Kidney (tissue), 14 donors: ENCODE results near the gene SLC23A2. TPM values are rescaled to one million over a fixed set of nuclear protein-coding genes. Genes with fewer than 3 reads are reported as not detected.

Experiments used
- DNase-seq, 5 donors: peaks; one replicate each; pipeline ENCODE4 v3.0.0-alpha.2; 2013 to 2020
- FAIRE-seq: peaks from 2 replicates; lab custom pipeline; 2012; peaks lifted over from hg19 to GRCh38; lab: Jason Lieb, UNC
- H3K27ac ChIP-seq, 2 donors: one replicate each; pipeline ENCODE4 v1.7.0; 2013; ENCODE audit warnings: low read depth in 2 of 2, low read length in 2 of 2, inconsistent platforms in 1 of 2
- H3K27me3 ChIP-seq: one replicate; pipeline ENCODE4 v1.7.1; 2013; ENCODE audit warnings: low read length, inconsistent platforms; ENCODE audit not compliant: control insufficient read depth, insufficient read depth
- H3K36me3 ChIP-seq, 3 donors: one replicate each; pipeline versions ENCODE4 v1.7.0 to v1.7.1; 2013; ENCODE audit warnings: low read length in 3 of 3, control low read depth in 1 of 3, inconsistent platforms in 1 of 3; ENCODE audit not compliant: insufficient read depth in 3 of 3, control insufficient read depth in 2 of 3
- H3K4me1 ChIP-seq, 3 donors: one replicate each; pipeline versions ENCODE4 v1.7.0 to v1.7.1; 2013; ENCODE audit warnings: low read length in 3 of 3, inconsistent platforms in 1 of 3, low read depth in 1 of 3; ENCODE audit not compliant: control insufficient read depth in 2 of 3, insufficient read depth in 2 of 3
- H3K4me3 ChIP-seq, 3 donors: one replicate each; pipeline versions ENCODE4 v1.7.0 to v1.8.1; 2013; ENCODE audit warnings: low read length in 3 of 3, control low read depth in 1 of 3, inconsistent platforms in 1 of 3
- H3K9ac ChIP-seq, 3 donors: one replicate each; pipeline versions ENCODE4 v1.7.0 to v1.7.1; 2013; ENCODE audit warnings: low read length in 3 of 3, control low read depth in 1 of 3, inconsistent platforms in 1 of 3
- H3K9me3 ChIP-seq, 3 donors: one replicate each; pipeline versions ENCODE4 v1.7.0 to v1.7.1; 2013; ENCODE audit warnings: low read length in 3 of 3, control low read depth in 1 of 3, inconsistent platforms in 1 of 3; ENCODE audit not compliant: control insufficient read depth in 2 of 3, insufficient read depth in 1 of 3
- intact Hi-C: fragments of 100-400 bp; cut with DNase I; formaldehyde crosslinking; loops from one replicate; pipeline ENCODE4 v1.11.1; 2022
- polyA plus RNA-seq: library from polyadenylated mRNA; stranded (reverse); fragments of 350-450 nt; fragmentation: Illumina TruSeq; extraction: RNeasy Lipid Tissue Mini Kit (QIAGEN cat#74804); gene quantifications from one replicate; pipeline ENCODE4 v1.2.3, GENCODE V29; 2014; ENCODE audit warnings: low read depth, low replicate concordance; ENCODE audit not compliant: insufficient read depth
- total RNA-seq: library from RNA; stranded (reverse); fragmentation: NEBNext Ultra II Directional; extraction: Animal tissue kit (Norgen Biotek cat#: 25700); gene quantifications from one replicate; pipeline ENCODE4 v1.2.1, GENCODE V29; 2021
- TF ChIP-seq, protein P1 (sequence below): IDR thresholded peaks from 3 replicates; pipeline ENCODE4 v1.5.1; 2012; ENCODE audit warnings: mild to moderate bottlenecking, moderate library complexity, borderline replicate concordance; ENCODE audit not compliant: insufficient read depth; ENCODE audit errors: extremely low read depth
- donor health status: control.
- donor health status: control.
- donor health status: control.
- donor health status: control.
- donor health status: control.
- donor health status: DM: yes; HTN: yes; CAD: no.
- donor health status: Normal renal cell carcinoma (clear cell type).

Gene SLC23A2
- total and polyA plus RNA-seq, 2 donors from 2014 or later: 4.8 to 20.5 TPM

GRCh38 chr20:4802527-4802926, 198.8 kb downstream of the SLC23A2 start:
- TF ChIP-seq, protein P1, sequence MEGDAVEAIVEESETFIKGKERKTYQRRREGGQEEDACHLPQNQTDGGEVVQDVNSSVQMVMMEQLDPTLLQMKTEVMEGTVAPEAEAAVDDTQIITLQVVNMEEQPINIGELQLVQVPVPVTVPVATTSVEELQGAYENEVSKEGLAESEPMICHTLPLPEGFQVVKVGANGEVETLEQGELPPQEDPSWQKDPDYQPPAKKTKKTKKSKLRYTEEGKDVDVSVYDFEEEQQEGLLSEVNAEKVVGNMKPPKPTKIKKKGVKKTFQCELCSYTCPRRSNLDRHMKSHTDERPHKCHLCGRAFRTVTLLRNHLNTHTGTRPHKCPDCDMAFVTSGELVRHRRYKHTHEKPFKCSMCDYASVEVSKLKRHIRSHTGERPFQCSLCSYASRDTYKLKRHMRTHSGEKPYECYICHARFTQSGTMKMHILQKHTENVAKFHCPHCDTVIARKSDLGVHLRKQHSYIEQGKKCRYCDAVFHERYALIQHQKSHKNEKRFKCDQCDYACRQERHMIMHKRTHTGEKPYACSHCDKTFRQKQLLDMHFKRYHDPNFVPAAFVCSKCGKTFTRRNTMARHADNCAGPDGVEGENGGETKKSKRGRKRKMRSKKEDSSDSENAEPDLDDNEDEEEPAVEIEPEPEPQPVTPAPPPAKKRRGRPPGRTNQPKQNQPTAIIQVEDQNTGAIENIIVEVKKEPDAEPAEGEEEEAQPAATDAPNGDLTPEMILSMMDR: no peak
- DNase-seq (no peak), FAIRE-seq (no peak)
- H3K27ac ChIP-seq: no peak overlapping the region
- no peaks in the 10 kb centered on the region for H3K36me3 ChIP-seq
- H3K4me3 ChIP-seq: no peak overlapping the region
- no peaks in the 10 kb centered on the region for H3K4me1 ChIP-seq
- no peaks in the 10 kb centered on the region for H3K27me3 ChIP-seq
- intact Hi-C loops: no loop called here
- H3K9me3 ChIP-seq: no peaks in the 10 kb centered on the region
- H3K9ac ChIP-seq: no peak overlapping the region

Other genes with a start within 250 kb of the SLC23A2 start
- gene RASSF2, start 177.9 kb downstream of the SLC23A2 start, total RNA-seq: 17.8 TPM
- 1.2 TPM for gene RASSF2, start 177.9 kb downstream of the SLC23A2 start, polyA plus RNA-seq
- 102 TPM for gene TMEM230, start 111.6 kb upstream of the SLC23A2 start, total RNA-seq
- gene TMEM230, start 111.6 kb upstream of the SLC23A2 start, polyA plus RNA-seq: 163 TPM
- gene PCNA, start 118.4 kb upstream of the SLC23A2 start, total RNA-seq: 46.4 TPM
- 48.2 TPM for gene PCNA, start 118.4 kb upstream of the SLC23A2 start, polyA plus RNA-seq
- gene CDS2, start 125.5 kb upstream of the SLC23A2 start, total RNA-seq: 67.9 TPM
- gene CDS2, start 125.5 kb upstream of the SLC23A2 start, polyA plus RNA-seq: 19.9 TPM